PC-3 (cell line): Measurements from ENCODE around the gene FOXK2. TPM values are rescaled to one million over a fixed set of nuclear protein-coding genes. Genes with fewer than 3 reads are reported as not detected.

Experiments
- ATAC-seq: fragments of 200-7000 bp; cut with Tn5 transposase; 2 replicates; pipeline ENCODE4 v1.9.1; 2020; ENCODE audit warnings: mild to moderate bottlenecking, moderate library complexity
- BruUV-seq: library from RNA; stranded (reverse); fragments of 400-500 nt; replicated peaks from 2 replicates; lab custom pipeline; 2021; lab: Mats Ljungman, UMichigan
- CTCF ChIA-PET: fragments of 300-600 bp; sonication (Branson Sonifier 250); formaldehyde crosslinking; loops from one replicate; lab custom pipeline; 2022; ENCODE audit warnings: antibody characterized with exemption; lab: Charles Lee
- POLR2A ChIA-PET: fragments of 300-600 bp; sonication (Branson Sonifier 250); formaldehyde crosslinking; loops from one replicate; lab custom pipeline; 2022; ENCODE audit warnings: antibody characterized with exemption; ENCODE audit not compliant: unreplicated experiment; lab: Charles Lee
- DNase-seq: peaks from one replicate; pipeline ENCODE4 v3.0.0-alpha.2; 2015
- H2AFZ ChIP-seq: fragments of 300-600 bp; sonication (generic); 2 replicates; pipeline ENCODE4 v1.6.0; 2016; ENCODE audit warnings: antibody characterized with exemption, low read length
- H3F3A ChIP-seq: fragments of 300-600 bp; sonication (generic); one replicate; pipeline ENCODE4 v1.6.0; 2017; ENCODE audit warnings: antibody characterized with exemption, low read length, control low read depth, mild to moderate bottlenecking; ENCODE audit not compliant: unreplicated experiment
- H3K27ac ChIP-seq: fragments of 300-600 bp; sonication (generic); 2 replicates; pipeline ENCODE4 v1.5.1; 2016; ENCODE audit warnings: mild to moderate bottlenecking, low read length
- H3K27me3 ChIP-seq: fragments of 300-600 bp; sonication (generic); 2 replicates; pipeline ENCODE4 v1.6.1; 2016; ENCODE audit warnings: low read length, mixed read lengths
- H3K36me3 ChIP-seq: fragments of 300-600 bp; sonication (generic); 2 replicates; pipeline ENCODE4 v1.6.1; 2016; ENCODE audit warnings: low read depth, mixed run types, low read length, mixed read lengths
- H3K4me1 ChIP-seq: fragments of 300-600 bp; sonication (generic); 2 replicates; pipeline ENCODE4 v1.5.1; 2016; ENCODE audit warnings: low read length; ENCODE audit not compliant: insufficient read depth
- H3K4me2 ChIP-seq: fragments of 300-600 bp; sonication (generic); 2 replicates; pipeline ENCODE4 v1.6.0; 2016; ENCODE audit warnings: low read length
- H3K4me3 ChIP-seq: fragments of 300-600 bp; sonication (generic); 2 replicates; pipeline ENCODE4 v1.5.1; 2016; ENCODE audit warnings: mild to moderate bottlenecking, low read length, mixed read lengths
- H3K79me2 ChIP-seq: fragments of 300-600 bp; sonication (generic); 2 replicates; pipeline ENCODE4 v1.6.1; 2017; ENCODE audit warnings: low read length, mixed read lengths
- H3K9ac ChIP-seq: fragments of 300-600 bp; sonication (generic); 2 replicates; pipeline ENCODE4 v1.6.0; 2016; ENCODE audit warnings: mild to moderate bottlenecking, low read length
- H3K9me2 ChIP-seq: fragments of 300-600 bp; sonication (generic); replicated peaks from 2 replicates; pipeline ENCODE4 v1.6.1; 2016; ENCODE audit warnings: mixed run types, low read length, mixed read lengths
- H3K9me3 ChIP-seq: fragments of 300-600 bp; sonication (generic); 2 replicates; pipeline ENCODE4 v1.6.1; 2016; ENCODE audit warnings: low read length, mixed read lengths
- H4K20me1 ChIP-seq: fragments of 300-600 bp; sonication (generic); 2 replicates; pipeline ENCODE4 v1.6.1; 2016; ENCODE audit warnings: low read length, mixed read lengths
- EZH2 ChIP-seq: fragments of 300-600 bp; sonication (generic); IDR thresholded peaks from one replicate; pipeline ENCODE4 v1.6.1; 2017; ENCODE audit warnings: antibody characterized with exemption, mild to moderate bottlenecking, low read length; ENCODE audit not compliant: unreplicated experiment
- EZH2phosphoT487 ChIP-seq: fragments of 300-600 bp; sonication (generic); IDR thresholded peaks from 2 replicates; pipeline ENCODE4 v1.6.1; 2018; ENCODE audit warnings: mild to moderate bottlenecking, antibody characterized with exemption, low read length, borderline replicate concordance
- intact Hi-C: fragments of 100-400 bp; cut with micrococcal nuclease; formaldehyde crosslinking; loops from 2 replicates; pipeline ENCODE4 v1.9.0; 2023
- total RNA-seq: library from RNA; depleted of rRNA; stranded (reverse); fragments of >200 nt; gene quantifications from 2 replicates; pipeline ENCODE4 v1.2.3, GENCODE V29; 2014
- TF ChIP-seq, protein P1 (sequence below): fragments of 300-600 bp; sonication (generic); conservative IDR thresholded peaks from 2 replicates; pipeline ENCODE4 v1.5.1; 2017; ENCODE audit warnings: antibody characterized with exemption, low read depth, mild to moderate bottlenecking, low read length

Gene FOXK2
- total RNA-seq, 1 experiment from 2014 or later = 60.5 TPM

DNA sequence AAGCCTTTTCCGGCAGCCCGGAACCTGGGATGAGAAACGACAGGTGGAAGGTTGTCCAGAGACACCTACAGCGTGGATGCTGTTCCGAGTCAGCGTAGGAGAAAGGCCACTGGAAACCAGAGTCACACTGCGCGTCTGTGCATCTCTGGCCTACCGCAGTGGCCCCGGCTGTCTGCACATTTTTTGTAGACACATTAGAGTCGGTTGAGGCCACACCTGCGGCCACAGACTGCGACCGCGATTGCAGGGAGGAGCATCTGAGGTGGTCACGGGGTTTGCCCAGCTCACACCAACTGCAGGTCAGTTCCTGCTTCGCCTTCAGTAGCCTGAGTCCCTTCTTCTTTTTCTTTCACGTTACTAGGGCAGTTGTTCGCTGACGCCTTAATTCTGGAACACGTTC, 76.4 kb downstream of the FOXK2 start:
- Histone ChIP-seq H3K9me3 (no peaks in the 10 kb centered on the region), H3K9ac (no peak overlapping the region), H2AFZ (no peak overlapping the region), H4K20me1 (no peaks in the 10 kb centered on the region), H3K4me2 (no peak overlapping the region), H3F3A (peaks cover 10% of the 10 kb centered on the region), H3K9me2 (no peaks in the 10 kb centered on the region), H3K4me3 (no peak overlapping the region), H3K27me3 (no peaks in the 10 kb centered on the region), H3K4me1 (peaks cover 15% of the 10 kb centered on the region), H3K27ac (no peak overlapping the region), H3K79me2 (peaks cover 5% of the 10 kb centered on the region; the same call in 1 of the 2 replicates), H3K36me3 (peaks cover 36% of the 10 kb centered on the region)
- BruUV-seq = no TSS peak
- TF ChIP-seq, protein P1, sequence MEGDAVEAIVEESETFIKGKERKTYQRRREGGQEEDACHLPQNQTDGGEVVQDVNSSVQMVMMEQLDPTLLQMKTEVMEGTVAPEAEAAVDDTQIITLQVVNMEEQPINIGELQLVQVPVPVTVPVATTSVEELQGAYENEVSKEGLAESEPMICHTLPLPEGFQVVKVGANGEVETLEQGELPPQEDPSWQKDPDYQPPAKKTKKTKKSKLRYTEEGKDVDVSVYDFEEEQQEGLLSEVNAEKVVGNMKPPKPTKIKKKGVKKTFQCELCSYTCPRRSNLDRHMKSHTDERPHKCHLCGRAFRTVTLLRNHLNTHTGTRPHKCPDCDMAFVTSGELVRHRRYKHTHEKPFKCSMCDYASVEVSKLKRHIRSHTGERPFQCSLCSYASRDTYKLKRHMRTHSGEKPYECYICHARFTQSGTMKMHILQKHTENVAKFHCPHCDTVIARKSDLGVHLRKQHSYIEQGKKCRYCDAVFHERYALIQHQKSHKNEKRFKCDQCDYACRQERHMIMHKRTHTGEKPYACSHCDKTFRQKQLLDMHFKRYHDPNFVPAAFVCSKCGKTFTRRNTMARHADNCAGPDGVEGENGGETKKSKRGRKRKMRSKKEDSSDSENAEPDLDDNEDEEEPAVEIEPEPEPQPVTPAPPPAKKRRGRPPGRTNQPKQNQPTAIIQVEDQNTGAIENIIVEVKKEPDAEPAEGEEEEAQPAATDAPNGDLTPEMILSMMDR = no peak
- TF ChIP-seq EZH2phosphoT487 (no peak), EZH2 (no peak)
- intact Hi-C loops = no loop called here
- ChIA-PET CTCF (no interaction called here), POLR2A (no interaction called here)
- no peak for DNase-seq
- ATAC-seq = no peak

DNA sequence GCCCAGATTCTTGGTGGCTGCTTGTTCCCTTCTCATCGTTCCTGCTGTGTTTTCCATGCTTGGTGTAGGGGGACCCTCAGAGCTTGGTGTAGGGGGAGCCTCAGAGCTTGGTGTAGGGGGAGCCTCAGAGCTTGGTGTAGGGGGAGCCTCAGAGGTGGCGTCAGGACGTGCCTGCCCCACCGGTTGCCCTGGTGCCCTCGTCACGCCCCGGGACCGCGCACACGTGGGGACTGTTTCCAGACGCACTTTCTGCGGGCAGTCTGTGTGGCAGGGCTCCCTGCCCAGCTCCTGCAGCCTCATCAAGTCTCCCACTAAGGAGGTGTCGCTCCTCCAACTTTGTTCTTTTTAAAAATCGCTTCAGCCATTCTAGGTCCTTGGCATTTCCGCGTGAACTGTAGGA, 76.8 kb downstream of the FOXK2 start:
- Histone ChIP-seq H3K9me3 (no peaks in the 10 kb centered on the region), H4K20me1 (no peaks in the 10 kb centered on the region), H3K36me3 (peaks cover 38% of the 10 kb centered on the region), H2AFZ (no peak overlapping the region), H3K4me1 (peaks cover 15% of the 10 kb centered on the region), H3K9ac (no peak overlapping the region), H3F3A (peaks cover 10% of the 10 kb centered on the region), H3K4me2 (no peak overlapping the region), H3K27ac (no peak overlapping the region), H3K79me2 (peaks cover 5% of the 10 kb centered on the region; the same call in 1 of the 2 replicates), H3K9me2 (no peaks in the 10 kb centered on the region), H3K4me3 (no peak overlapping the region), H3K27me3 (no peaks in the 10 kb centered on the region)
- no peak for DNase-seq
- TF ChIP-seq EZH2 (no peak), EZH2phosphoT487 (no peak)
- TF ChIP-seq, protein P1 = no peak
- no TSS peak for BruUV-seq
- ChIA-PET POLR2A (no interaction called here), CTCF (no interaction called here)
- no peak for ATAC-seq
- intact Hi-C loops = no loop called here

DNA sequence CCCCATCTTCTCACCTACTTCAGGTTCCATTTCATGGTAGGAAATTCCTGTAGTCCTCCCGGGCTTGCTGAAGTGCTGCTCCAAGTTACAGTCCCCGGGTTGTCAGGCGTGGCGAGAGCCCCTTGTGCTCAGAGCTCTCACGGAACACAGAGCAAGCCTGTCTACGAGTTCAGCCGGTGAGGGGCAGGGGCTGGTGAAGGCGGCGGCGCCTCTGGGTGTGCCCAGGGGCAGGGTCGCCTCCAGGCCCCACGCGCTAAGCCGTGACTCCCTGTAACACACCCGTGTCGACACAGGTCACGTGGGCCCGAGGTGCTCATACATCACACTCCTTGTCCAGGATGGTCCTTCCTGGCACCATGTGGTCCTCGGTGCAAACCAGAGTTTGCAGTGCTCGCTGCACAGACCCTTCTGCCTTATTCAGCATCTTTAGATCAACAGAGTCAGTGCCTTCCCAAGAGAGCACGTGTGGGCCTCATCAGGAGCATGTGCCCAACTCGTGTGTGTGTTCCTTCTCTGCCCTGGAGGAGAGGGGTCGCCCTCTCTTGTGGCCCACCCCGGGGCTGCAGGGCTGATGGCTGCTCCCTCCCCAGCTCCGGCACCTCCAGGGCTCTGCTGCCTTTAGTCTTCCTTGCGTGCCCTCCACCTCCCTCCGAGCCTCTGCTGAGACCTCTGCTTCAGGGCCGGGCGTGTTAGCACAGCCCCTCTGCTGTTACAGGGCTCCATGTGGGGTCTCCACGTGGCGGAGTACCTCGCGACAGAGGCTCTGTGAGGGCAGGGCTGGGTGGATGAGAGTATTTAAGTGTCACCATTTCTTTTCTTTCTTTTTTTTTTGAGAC, 77.5 kb downstream of the FOXK2 start:
- BruUV-seq = no TSS peak
- Histone ChIP-seq H2AFZ (no peak overlapping the region), H3K79me2 (peaks cover 5% of the 10 kb centered on the region; the same call in 1 of the 2 replicates), H3K36me3 (peaks cover 45% of the 10 kb centered on the region), H3K9me2 (no peaks in the 10 kb centered on the region), H3K27me3 (no peaks in the 10 kb centered on the region), H3K9ac (no peak overlapping the region), H3K4me3 (no peak overlapping the region), H3K27ac (no peak overlapping the region), H3K9me3 (no peaks in the 10 kb centered on the region), H3K4me1 (peaks cover 14% of the 10 kb centered on the region), H4K20me1 (no peaks in the 10 kb centered on the region), H3F3A (peaks cover 10% of the 10 kb centered on the region), H3K4me2 (no peak overlapping the region)
- POLR2A ChIA-PET = no interaction called here
- intact Hi-C loops = no loop called here
- TF ChIP-seq, protein P1 = no peak
- no peak for TF ChIP-seq EZH2phosphoT487
- TF ChIP-seq EZH2 = no peak
- ATAC-seq = no peak
- CTCF ChIA-PET = no interaction called here
- DNase-seq = no peak
